Activated CD4-positive, alpha-beta T cell treated with anti-CD3 and anti-CD28 coated beads, Interleukin-2, amount 50 U/mL, for 4 hours (primary cell): Measurements from ENCODE around the gene MPP3.
"Not testable (repeated sequence)": the region's sequence is repeated elsewhere in the genome, so short reads cannot be mapped to it uniquely, and the experiment has no call there.

Experiments
- DNase-seq, 2 experiments: peaks; one replicate each; pipeline ENCODE4 v3.0.0-alpha.2; 2020

MPP3 gene

DNA sequence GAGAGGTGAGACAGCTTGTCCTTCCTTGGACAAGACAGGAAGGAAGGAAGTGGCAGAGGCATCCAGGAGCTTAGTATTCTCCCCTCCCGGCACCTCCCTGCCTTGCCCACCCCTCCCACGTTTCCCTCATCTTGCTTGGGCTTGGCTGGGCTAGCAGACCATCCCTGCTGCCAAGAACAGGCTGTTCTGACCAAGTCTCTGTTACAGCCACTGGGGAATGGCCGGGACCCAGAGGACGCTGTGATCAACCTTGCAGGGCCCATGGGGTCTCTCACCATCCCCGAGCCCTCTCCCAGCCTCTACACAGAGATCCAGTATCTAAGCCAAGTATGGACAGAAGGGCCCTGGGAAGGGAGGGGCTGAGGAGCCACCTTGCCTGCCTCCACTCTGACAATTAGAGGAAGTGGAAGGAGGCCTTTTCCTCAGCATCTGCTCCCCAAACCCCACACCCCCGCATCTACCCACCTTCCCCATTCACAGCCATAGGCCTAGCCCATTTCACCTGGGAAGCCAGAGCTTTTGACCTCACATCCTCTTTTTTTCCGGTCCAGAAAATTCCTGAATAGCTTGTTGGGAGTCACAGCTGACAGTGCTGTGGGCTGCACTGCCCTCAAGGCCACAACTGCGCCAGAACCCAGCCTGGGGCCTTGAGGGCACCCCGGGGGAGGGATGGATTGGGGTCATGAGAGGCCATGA, 28.1 kb upstream of the MPP3 start:
- DNase-seq = no peak

DNA sequence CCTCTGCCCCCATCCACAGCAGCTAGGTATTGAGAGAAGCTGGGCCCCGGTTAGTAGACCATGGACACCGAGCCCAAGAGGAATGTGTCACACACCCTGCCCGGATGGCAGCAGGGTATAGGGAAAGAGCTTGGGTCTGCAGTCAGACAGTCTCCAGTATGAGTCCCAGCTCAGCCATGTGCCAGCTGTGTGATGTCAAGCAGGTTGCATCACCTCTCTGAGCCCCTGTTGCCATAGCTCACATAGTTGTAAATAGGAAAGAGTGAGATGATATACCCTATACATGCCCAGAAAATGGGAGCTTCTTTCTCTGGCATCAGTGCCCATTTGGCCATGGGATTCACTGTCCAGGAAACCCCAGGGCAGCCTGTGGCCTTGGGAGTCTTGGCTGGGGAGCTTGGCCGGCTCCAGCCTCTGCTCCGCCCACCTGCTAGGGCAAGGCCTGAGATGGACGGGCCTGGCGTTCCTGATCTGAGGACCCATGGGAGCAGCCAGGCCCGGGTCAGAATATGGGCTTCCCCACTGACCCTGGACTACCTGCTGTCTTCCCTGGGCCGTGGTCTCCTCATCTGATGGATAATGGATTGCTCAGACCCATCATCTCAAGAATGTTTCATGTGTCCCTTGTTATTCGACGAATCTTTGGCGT, 27.3 kb upstream of the MPP3 start:
- DNase-seq = no peak

DNA sequence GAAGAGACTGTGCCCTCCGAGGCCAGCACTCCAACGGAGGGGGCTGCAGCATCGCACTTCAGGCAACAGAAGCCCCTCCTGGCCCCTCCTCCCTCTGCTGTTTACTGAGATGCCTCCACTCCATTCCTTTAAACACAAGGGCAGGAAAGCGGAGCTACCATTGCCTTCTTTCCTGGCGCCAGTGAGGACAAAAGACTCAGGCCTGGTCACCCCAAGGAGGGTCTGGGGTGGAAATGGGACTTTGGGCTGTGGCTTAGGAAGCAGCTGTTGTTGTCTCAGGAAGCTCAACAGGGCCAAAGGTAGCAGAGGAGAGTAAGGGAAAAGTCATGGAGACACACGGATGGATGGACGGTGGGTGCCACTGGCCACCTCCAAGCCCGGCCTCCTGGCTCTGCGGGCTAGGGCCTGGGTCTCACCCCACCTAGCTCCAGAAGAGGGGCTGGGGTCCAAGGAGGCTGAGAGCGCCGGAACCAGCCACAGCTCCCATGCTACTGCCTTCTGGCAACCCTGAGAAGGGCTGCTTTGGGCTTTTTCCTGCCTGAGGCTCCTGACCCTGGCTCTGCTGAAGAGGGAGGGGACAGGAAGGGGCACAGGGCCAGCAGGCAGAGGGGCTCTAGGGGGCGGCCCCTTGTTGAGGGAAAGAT, 25.1 kb upstream of the MPP3 start:
- DNase-seq = no peak

DNA sequence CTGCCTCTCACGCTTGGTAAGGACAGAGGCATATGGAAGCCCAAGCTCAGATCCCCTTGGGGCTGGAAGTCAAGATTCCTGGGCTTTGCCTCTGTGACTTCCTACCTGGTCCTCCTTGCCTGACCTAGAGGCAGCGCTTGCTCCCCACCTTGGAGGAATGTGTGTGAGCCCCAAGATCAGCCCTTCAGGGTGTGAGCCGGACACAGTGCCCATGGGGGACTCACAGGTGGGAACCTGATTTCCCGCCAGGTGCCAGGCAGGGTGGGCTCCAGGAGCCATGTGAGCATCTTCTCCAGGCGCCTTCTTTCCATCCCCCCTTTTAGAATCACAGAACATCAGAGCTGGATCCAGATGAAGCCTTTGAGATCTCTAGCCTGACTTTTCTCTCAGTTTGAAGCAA, 24.2 kb upstream of the MPP3 start:
- DNase-seq = no peak

DNA sequence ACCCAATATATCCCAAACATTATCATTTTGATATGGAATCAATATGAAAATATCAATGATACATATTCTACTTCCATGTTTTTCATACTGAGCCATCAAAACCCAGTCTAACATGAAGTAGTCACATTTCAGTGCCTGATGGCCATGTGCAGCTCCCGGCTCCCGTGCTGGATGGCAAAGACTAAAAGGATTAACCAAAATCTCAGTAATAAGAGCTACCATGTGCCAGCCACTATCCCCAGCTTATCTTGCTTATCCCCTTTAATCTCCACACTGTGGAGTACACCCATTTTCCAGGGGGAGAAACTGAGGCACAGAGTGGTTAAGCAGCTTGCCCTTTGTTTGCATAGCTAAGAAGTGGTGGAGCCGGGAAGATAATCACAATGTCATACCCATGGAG, 23.2 kb upstream of the MPP3 start:
- DNase-seq = no peak

DNA sequence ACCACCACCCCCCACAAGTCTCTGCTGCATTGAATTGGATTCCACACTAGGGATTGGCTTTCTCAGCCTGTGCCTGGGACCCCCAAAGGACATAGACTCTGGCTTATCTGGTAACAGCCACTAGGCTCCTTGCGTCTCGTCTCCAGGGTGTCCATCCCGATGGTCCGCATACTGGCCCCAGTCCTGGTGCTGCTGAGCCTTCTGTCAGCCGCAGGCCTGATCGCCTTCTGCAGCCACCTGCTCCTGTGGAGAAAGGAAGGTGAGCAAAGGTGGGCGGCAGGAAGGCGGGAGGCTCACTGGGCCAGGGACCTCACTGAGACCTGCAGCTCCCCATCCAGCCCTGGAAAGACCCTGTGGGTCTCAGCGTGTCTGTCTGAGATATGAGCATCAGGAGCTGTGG, 22.1 kb upstream of the MPP3 start:
- DNase-seq = no peak

DNA sequence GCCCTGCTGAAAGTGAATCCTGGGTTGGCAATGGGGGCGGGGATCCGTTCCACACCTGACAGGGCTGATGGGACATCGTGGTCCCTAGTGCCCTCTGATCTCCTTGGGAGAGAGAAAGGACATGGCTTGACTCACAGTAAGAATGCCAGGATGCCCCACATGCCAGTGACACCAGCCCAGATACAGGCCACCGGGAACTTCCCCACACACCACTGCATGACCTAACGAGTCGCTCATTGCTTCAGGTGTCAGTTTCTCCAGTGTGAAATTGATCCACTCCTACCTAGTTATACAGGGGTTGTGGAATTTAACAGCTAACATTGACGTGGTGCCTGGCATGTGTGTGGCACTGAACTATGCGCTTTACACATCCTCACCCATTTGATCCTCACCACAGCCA, 21.6 kb upstream of the MPP3 start:
- DNase-seq = no peak

DNA sequence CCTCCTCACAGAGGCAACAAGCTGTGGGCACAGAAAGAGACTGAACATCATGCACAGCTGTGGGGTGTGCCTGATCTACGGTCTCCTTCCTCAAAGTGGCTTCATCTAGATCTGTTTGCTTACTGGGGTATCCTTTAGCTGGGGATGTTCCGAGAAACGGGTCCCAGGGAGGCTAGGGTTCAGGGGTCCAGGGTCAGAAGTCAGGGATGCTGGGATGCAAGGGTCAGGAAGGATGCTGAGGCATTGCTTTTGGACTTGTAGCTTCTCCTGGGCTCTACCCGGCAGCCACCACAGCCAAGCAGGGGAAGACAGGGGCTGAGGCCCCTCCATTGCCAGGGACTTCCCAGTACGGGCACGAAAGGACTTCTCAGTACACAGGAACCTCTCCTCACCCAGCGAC, 20.6 kb upstream of the MPP3 start:
- DNase-seq = no peak

DNA sequence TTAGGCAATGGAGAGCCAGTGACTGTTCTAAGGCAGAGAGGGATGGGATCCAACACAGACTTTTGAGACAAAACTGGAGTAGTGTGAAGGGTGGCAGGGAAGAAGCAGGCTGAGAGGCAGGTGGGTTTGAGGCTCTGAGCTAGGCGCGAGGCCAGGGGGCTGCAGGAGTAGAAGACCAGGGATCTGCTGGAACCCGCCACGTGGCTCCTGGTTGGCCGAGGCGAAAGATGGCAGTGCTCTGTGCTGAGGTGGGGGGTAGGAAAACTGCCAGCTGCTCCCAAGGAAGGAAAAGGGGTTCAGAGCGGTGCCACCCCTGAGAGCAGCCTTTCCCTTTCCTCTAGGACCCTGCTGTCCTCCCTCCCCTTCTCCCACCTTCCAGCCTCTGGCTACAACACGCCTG, 19.6 kb upstream of the MPP3 start:
- no peak for DNase-seq

DNA sequence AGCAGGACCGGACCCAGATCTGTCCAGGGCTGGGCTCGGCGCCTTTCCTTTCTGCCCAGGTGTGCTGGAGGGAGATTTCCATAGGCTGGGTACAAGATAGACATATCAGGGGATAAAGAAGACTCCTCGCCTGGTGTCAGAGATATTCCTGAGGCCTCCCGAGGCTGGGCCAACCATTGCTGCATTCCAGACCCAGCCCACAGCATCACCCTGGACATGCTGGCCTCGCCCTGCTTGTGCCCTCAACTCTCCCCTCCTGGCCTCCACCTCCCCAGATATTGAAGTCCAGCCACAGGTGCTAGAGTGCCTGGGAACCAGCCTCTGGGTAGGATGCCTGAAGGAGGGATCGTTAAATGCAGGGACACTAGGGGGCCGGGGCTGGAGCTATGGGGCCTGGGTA, 16.2 kb upstream of the MPP3 start:
- no peak for DNase-seq

DNA sequence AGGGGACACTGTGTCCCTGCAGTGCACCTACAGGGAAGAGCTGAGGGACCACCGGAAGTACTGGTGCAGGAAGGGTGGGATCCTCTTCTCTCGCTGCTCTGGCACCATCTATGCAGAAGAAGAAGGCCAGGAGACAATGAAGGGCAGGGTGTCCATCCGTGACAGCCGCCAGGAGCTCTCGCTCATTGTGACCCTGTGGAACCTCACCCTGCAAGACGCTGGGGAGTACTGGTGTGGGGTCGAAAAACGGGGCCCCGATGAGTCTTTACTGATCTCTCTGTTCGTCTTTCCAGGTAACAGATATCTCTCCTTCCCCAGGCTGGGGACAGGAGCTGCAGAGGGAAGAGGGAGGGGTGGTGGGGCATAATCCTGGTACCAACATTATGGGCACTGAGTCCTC, 15.7 kb upstream of the MPP3 start:
- no peak for DNase-seq

DNA sequence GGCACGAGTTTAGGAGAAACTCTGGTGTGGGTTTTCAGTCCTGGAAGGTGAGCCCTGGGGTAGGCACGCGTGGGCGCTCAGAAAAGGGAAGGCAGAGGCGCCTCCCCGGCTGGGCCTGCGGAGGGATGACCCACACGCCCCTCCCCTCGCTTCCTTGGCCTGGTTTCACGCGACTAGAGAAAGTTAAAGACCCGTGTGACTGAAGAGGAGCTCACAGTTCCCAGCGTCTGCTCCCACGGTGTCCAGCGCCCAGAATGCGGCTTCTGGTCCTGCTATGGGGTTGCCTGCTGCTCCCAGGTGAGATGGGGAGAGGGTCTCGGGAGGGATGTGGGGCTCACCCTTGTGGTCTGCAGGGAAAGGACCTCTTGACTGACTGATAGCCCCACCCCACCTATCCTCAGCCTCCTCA, 14.0 kb upstream of the MPP3 start, which contains the start of gene CD300LG:
TSS of gene CD300LG (plus strand) at position 214 of the 409 bp plus-strand sequence. CDS start at position 255, 41 bp downstream.
- DNase-seq = no peak

DNA sequence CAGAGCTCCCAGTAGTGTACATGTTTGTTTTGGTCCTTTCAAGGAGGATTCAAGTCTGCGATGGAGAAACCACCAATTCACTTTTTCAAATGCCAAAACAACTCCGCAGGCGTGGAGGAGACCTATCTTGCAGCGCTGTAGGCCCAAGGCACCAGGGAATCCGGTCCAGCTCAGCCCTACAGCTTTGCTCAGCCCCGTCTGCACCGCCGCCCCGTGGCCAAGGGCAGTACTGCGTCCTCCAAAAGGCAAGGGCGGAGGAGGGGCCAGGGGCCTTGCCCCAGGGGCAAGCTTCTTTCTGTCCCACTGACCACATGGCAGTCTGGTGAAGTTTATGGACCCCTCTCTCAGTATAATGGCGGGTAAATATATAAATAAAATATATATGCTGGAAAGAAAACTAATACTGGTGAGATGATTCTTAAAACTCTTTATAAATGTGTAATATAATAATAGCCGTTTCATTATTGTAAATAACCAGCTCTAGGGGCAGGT, 13.3 kb upstream of the MPP3 start:
- DNase-seq = peak; percentile 68 to 74

DNA sequence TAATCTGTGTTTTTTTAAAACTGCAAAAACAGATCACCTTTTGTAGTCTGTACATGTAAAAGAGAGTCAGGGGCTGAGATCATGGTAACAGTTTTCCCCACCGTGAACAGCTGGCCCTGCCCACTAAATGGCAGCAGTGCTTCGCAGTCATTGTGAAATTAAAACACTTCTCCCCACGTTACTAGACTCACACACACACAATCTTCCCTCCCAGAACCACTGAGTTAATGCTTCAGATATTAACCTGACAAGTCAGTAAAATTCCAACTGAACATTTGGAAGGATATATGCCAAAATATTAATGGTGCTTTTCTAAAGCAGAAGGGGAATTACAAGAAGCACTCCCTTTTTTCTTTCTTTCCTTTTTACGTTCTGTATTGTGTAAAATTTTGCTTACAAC, 12.8 kb upstream of the MPP3 start:
- DNase-seq = no peak

DNA sequence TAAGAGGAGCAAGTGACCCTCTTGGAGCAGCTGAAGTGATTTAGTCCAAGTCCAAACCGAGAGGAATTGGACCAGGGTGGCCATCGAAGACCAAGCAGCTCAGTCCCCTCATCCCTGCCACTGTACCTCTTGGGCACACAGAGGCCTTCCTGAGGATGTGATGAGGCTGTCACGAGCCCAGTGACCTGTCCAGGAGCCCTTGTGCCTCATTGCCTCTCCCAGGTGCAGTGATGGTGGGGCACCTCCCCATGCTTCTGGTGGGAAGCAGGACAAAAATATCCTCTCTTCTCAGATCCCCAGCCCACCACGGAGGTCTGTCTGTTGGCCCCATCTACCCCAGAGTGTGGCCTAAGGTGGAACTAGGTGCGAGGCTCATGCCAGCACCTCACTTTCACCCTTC, 11.3 kb upstream of the MPP3 start:
- no peak for DNase-seq

DNA sequence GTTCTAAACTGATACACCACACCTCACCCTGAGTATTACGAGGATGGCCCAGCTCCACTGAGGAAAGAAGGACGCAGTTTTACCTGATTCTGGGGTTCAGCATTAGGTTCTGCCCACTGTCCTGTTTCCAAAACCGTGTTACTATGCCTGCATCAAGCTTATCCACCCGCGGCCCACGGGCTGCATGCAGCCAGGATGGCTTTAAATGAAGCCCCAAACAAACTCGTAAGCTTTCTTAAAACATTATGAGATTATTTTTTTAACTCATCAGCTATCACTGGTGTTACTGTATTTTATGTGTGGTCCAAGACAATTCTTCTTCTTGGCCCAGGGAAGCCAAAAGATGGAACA, 10.0 kb upstream of the MPP3 start:
- DNase-seq = no peak

DNA sequence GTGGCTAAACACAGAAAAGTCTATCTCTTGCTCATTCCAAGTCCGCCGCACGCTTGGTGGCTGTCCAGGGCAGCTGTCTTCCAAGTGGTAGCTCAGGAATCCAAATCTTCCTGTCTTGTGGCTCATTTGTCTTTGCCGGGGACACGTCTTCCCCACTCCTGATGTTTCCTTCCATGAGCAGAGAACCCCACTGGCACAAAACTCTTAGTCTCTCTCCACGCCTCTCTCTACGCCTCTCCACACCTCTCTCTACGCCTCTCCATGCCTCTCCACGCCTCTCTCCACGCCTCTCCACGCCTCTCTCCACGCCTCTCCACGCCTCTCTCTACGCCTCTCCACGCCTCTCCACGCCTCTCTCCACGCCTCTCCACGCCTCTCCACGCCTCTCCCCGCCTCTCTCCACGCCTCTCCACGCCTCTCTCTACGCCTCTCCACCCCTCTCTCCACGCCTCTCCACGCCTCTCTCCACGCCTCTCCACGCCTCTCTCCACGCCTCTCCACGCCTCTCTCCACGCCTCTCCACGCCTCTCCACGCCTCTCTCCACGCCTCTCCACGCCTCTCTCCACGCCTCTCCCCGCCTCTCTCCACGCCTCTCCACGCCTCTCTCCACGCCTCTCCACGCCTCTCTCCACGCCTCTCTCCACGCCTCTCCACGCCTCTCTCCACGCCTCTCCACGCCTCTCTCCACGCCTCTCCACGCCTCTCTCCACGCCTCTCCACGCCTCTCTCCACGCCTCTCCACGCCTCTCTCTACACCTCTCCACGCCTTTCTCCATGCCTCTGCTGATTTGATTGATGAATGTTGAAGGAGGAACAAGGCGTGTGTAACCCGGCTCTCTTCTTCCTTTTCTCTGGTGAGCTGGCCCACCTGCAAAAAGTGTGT, 9.4 kb upstream of the MPP3 start:
- DNase-seq = not testable (repeated sequence)

DNA sequence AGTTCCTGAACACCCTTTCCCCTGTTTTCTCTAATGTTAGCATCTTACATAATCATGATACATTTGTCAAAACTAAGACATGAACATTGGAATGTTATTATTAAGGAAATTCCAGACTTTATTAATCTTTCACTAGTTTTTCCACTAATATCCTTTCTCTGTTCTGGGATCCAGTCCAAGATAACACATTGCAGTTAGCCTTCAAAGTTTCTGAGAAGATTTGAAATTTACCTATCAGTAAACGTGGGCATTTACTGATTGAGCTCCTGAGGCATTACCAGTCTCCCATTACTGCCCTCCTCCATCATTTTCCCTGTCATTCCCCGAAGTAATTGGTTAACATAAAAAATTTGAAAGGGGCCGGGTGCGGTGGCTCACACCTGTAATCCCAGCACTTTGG, 8.3 kb upstream of the MPP3 start:
- no peak for DNase-seq

DNA sequence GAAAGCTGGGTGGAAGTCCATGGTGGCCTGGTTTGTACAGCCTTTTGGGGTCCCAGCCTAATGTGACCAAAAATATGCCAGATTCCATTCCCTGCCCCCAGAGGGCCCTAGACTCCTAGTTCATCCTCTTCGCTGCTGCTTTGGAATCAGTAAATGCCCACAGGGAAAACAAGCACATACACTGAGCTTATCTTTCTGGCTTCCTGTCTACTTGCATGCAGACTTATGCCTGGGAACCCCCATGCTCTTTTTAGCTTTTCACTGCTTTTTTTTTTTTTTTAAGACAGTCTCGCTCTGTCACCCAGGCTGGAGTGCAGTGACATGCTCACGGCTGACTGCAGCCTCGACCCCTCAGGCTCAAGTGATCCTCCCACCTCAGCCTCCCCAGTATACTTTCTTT, 7.9 kb upstream of the MPP3 start:
- no peak for DNase-seq

DNA sequence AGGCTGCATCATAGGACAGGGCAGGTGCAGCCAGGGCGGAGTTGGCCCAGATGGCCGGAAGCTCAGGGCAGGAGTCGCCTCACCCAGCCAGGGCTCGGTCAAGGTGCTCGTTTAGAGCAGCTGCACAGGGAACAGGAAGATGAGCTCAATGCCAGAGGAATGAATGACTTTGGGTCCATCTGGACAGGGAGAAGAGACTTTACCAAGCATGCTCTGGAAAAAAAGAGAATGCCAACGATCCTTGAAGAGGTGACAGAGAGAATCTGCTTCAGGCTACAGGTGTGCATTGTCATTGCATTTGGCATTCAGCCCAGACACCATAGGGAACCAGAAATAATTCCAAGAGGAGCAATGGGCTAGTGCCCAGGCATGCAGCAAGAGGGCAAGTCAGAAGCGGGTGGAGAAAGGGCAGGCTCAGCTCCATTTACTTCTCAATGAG, 6.7 kb upstream of the MPP3 start:
- no peak for DNase-seq

DNA sequence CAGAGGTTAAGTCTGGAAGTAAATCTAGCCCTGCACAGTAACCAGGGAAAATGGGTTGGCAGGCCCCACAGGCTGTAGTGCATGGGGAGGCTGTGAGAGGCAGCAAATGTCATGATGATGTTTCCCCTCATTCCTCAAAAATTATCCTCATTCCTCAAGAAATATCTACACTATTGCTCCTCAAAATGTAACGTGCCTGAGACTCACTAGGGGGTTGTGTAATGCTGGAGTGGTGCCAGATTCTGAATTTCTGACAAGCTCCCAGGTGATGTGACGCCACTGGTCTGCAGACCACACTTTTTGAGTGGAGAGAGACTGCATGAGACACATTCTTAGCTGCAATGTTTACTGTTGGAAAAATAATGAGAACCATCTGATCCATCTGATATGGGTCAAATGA, 1.2 kb upstream of the MPP3 start:
- DNase-seq = no peak

DNA sequence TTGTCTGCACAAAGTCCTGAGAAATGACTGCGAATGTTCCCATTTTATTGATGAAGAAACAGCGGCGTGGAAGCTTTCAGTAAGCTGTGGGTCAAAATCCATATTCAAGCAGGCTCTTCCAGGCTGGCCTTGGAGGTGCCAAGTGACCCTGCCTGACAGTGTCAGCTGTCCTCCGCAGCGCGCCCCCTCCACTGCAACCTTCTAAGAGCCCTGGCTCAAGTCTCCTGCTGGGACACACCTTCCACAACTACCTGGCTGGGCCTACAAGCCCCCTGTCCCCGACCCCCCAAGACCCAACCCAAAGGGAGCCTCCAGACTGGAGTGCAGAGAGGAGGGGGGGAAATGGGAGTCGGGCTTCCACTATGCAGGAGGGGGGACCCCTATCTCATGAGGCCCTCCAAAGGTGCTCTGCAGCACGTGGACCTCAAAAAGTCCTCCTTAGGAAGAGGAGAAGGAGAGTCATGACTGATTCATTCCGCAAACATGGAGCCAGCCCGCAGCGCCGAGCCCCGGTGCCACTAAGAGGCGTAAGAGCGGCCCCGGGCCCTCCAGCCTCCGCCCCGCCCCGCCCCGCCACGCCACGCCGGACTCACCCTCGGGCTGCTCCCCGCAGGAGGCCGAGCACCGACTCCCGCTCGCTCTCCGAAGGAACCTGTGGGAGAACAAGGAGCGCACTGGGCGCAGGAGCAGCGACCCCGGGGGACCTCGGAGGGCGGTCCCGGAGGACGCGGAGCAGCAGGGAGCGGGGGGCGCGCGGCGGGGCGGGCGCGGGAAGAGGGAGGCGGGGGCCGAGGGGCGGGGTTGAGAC, 574 bp downstream of the MPP3 start:
- DNase-seq = peak in 1 of 2 experiments; percentile 9
